K562 (cell line): ENCODE data around the gene CDKL1. TPM values are rescaled to one million over a fixed set of nuclear protein-coding genes. Genes with fewer than 3 reads are reported as not detected.

Experiments used
- AFF1 ChIP-seq, 2 experiments: fragments of 450-650 bp; IDR thresholded peaks; 2 replicates each; pipeline ENCODE4 v1.6.1; 2018; ENCODE audit warnings: mild to moderate bottlenecking in 2 of 2, low read depth in 1 of 2; ENCODE audit not compliant: partially characterized antibody in 2 of 2
- ATF1 ChIP-seq, 2 experiments: fragments of 450-650 bp in 1 of 2; IDR thresholded peaks; 2 replicates each; pipeline ENCODE4 v1.6.1; 2016; ENCODE audit warnings: missing compliant biosample characterization in 1 of 2, missing genetic modification characterization in 1 of 2
- CBFA2T3 ChIP-seq: fragments of 450-650 bp; IDR thresholded peaks from 2 replicates; pipeline ENCODE4 v1.6.1; 2017
- COPS2 ChIP-seq: fragments of 450-650 bp; conservative IDR thresholded peaks from 2 replicates; pipeline ENCODE4 v1.6.1; 2016; ENCODE audit warnings: mild to moderate bottlenecking, moderate library complexity
- CREM ChIP-seq: IDR thresholded peaks from 2 replicates; pipeline ENCODE4 v1.6.1; 2014; ENCODE audit warnings: antibody characterized with exemption, low read depth
- CTBP1 ChIP-seq: fragments of 450-650 bp; IDR thresholded peaks from 2 replicates; pipeline ENCODE4 v1.6.1; 2016; ENCODE audit warnings: borderline replicate concordance
- EP400 ChIP-seq: fragments of 450-650 bp; IDR thresholded peaks from 2 replicates; pipeline ENCODE4 v1.6.1; 2017; ENCODE audit warnings: antibody characterized with exemption, mild to moderate bottlenecking, moderate library complexity
- ETV1 ChIP-seq: fragments of 450-650 bp; conservative IDR thresholded peaks from 2 replicates; pipeline ENCODE4 v1.6.1; 2016; ENCODE audit warnings: missing genetic modification characterization, control low read depth, low read depth, missing compliant biosample characterization
- FOXM1 ChIP-seq, 2 experiments: fragments of 450-650 bp in 1 of 2; sonication (generic) in 1 of 2; formaldehyde crosslinking in 1 of 2; IDR thresholded peaks; 2 replicates each; pipeline versions ENCODE4 v1.6.1 to v1.9.0; 2017 to 2022; ENCODE audit warnings: low read depth in 2 of 2, mild to moderate bottlenecking in 2 of 2, missing genetic modification reagents in 1 of 2, moderate library complexity in 1 of 2
- HIVEP1 ChIP-seq: fragments of 250-450 bp; sonication (Bioruptor Pico); IDR thresholded peaks from 2 replicates; pipeline ENCODE4 v1.4.0; 2020; ENCODE audit warnings: mild to moderate bottlenecking
- IRF2 ChIP-seq: sonication (generic); formaldehyde crosslinking; IDR thresholded peaks from 2 replicates; pipeline ENCODE4 v1.8.1; 2022; ENCODE audit warnings: mild to moderate bottlenecking, missing genetic modification reagents
- KLF6 ChIP-seq: fragments of 250-450 bp; sonication (Bioruptor Pico); IDR thresholded peaks from 2 replicates; pipeline ENCODE4 v1.4.0; 2020; ENCODE audit warnings: mild to moderate bottlenecking, moderate library complexity, borderline replicate concordance
- MYBL2 ChIP-seq, 2 experiments: fragments of 450-650 bp in 1 of 2; sonication (generic) in 1 of 2; formaldehyde crosslinking in 1 of 2; IDR thresholded peaks; 2 replicates each; pipeline versions ENCODE4 v1.6.1 to v1.8.1; 2017 to 2022; ENCODE audit warnings: borderline replicate concordance in 1 of 2, inconsistent platforms in 1 of 2, low read depth in 1 of 2, mild to moderate bottlenecking in 1 of 2, missing genetic modification reagents in 1 of 2, moderate library complexity in 1 of 2
- NR2F6 ChIP-seq: fragments of 450-650 bp; formaldehyde crosslinking; IDR thresholded peaks from 2 replicates; pipeline ENCODE4 v1.4.0; 2020; ENCODE audit warnings: mild to moderate bottlenecking
- NR3C1 ChIP-seq: sonication (generic); formaldehyde crosslinking; IDR thresholded peaks from 2 replicates; pipeline ENCODE4 v1.8.1; 2022; ENCODE audit warnings: missing genetic modification reagents
- POLR2A ChIP-seq: fragments of 450-650 bp; conservative IDR thresholded peaks from 2 replicates; pipeline ENCODE4 v1.6.1; 2016
- POLR2H ChIP-seq: IDR thresholded peaks from 2 replicates; pipeline ENCODE4 v1.6.1; 2016; ENCODE audit warnings: missing genetic modification characterization, low read depth, mild to moderate bottlenecking, control low read depth, missing compliant biosample characterization, moderate library complexity
- RBM25 ChIP-seq: fragments of 200-400 bp; formaldehyde crosslinking; IDR thresholded peaks from 2 replicates; pipeline ENCODE4 v1.6.1; 2018; ENCODE audit warnings: low read length, low read depth, moderate library complexity; ENCODE audit not compliant: severe bottlenecking
- SIN3B ChIP-seq: fragments of 450-650 bp; IDR thresholded peaks from 2 replicates; pipeline ENCODE4 v1.6.1; 2017; ENCODE audit warnings: low read depth, mild to moderate bottlenecking, moderate library complexity
- SOX6 ChIP-seq: fragments of 450-650 bp; IDR thresholded peaks from 2 replicates; pipeline ENCODE4 v1.6.1; 2014; ENCODE audit warnings: mild to moderate bottlenecking
- STAT5A ChIP-seq: IDR thresholded peaks from 2 replicates; pipeline ENCODE4 v1.6.1; 2012; ENCODE audit warnings: low read length, inconsistent platforms, borderline replicate concordance
- ZBTB2 ChIP-seq: fragments of 450-650 bp; IDR thresholded peaks from 2 replicates; pipeline ENCODE4 v1.6.1; 2016; ENCODE audit warnings: antibody characterized with exemption
- ZFPM2 ChIP-seq: fragments of 250-450 bp; sonication (Bioruptor Pico); IDR thresholded peaks from 2 replicates; pipeline ENCODE4 v1.5.1; 2022; ENCODE audit warnings: mild to moderate bottlenecking
- ZNF384 ChIP-seq: IDR thresholded peaks from 2 replicates; pipeline ENCODE4 v1.6.1; 2012; ENCODE audit warnings: low read depth, low read length, improper control_type of control experiment
- ZNF41 ChIP-seq: fragments of 250-450 bp; sonication (Bioruptor Pico); conservative IDR thresholded peaks from 2 replicates; pipeline ENCODE4 v1.4.0; 2020; ENCODE audit warnings: mild to moderate bottlenecking
- ZNF507 ChIP-seq: conservative IDR thresholded peaks from 2 replicates; pipeline ENCODE4 v1.6.1; 2017; ENCODE audit warnings: missing genetic modification characterization, missing compliant biosample characterization
- polyA plus RNA-seq, 8 experiments: library from polyadenylated mRNA; depleted of rRNA in 4 of 8; stranded (reverse) in 5 of 8; unstranded in 3 of 8; fragments of >200 nt; fragmentation: Nextera tagmentation in 2 of 8; fragmentation: Illumina TruSeq in 1 of 8; extraction: Ambion mirVana in 2 of 8; extraction: Trizol in 1 of 8; gene quantifications; 2 replicates each; pipeline versions ENCODE4 v1.2.1 to v1.2.3, GENCODE V29; 2011 to 2014; ENCODE audit warnings: inconsistent platforms in 1 of 8, missing spikeins in 1 of 8
- total RNA-seq, 7 experiments: library from RNA; depleted of rRNA in 6 of 7; stranded (reverse); fragments of >200 nt in 6 of 7; fragmentation: Illumina TruSeq in 2 of 7; extraction: Trizol in 2 of 7; gene quantifications; 2 replicates each; pipeline versions ENCODE4 v1.2.1 to v1.2.3, GENCODE V29; 2011 to 2021; ENCODE audit warnings: low replicate concordance in 1 of 7

Gene CDKL1
- total and polyA plus RNA-seq, 9 of the 15 experiments (the other 6 are each of a cell fraction or from before 2014, with no cell fraction given), result 2.3 to 35.0 (median 7.5) TPM

GRCh38 chr14:50321009-50321660 is 75.5 kb downstream of the CDKL1 start (continued):
- TF ChIP-seq AFF1 (IDR thresholded peaks at IDR 0.05; ENCODE audit: low read depth in 1 of 2, partially characterized antibody in 2 of 2), result peak; percentile 58 to 64
- TF ChIP-seq SOX6, result peak; percentile 82
- TF ChIP-seq CBFA2T3, result peak; percentile 51
- TF ChIP-seq SIN3B, result no peak
- no peak for TF ChIP-seq RBM25
- TF ChIP-seq ATF1 (CRISPR knock-in tag; IDR thresholded peaks at IDR 0.05), result no peak
- peak; percentile 58; the same call in 1 of the 2 replicates for TF ChIP-seq ATF1 (tag; IDR thresholded peaks at IDR 0.05)
- peak; percentile 86 for TF ChIP-seq ETV1 (tag)
- TF ChIP-seq CREM, result peak; percentile 40; the same call in 1 of the 2 replicates
- no peak for TF ChIP-seq ZNF507 (tag)
- no peak for TF ChIP-seq POLR2H (tag)
- TF ChIP-seq ZNF384, result peak; percentile 73; the same call in 1 of the 2 replicates
- TF ChIP-seq COPS2, result no peak
- TF ChIP-seq STAT5A, result no peak
- no peak for TF ChIP-seq POLR2A
- TF ChIP-seq ZBTB2, result no peak
- no peak for TF ChIP-seq IRF2
- TF ChIP-seq EP400, result peak; percentile 34; the same call in 1 of the 2 replicates
- no peak for TF ChIP-seq CTBP1
- TF ChIP-seq KLF6 (CRISPR knock-in tag), result no peak
- TF ChIP-seq MYBL2 (IDR thresholded peaks at IDR 0.05; ENCODE audit: low read depth), result peak; percentile 47; the same call in 1 of the 2 replicates
- no peak for TF ChIP-seq MYBL2 (CRISPR knock-in tag; IDR thresholded peaks at IDR 0.05; ENCODE audit: borderline replicate concordance)
- peak; percentile 61; the same call in 1 of the 2 replicates for TF ChIP-seq FOXM1 (IDR thresholded peaks at IDR 0.05; ENCODE audit: low read depth)
- TF ChIP-seq FOXM1 (CRISPR knock-in tag; IDR thresholded peaks at IDR 0.05; ENCODE audit: low read depth), result no peak
- no peak for TF ChIP-seq ZFPM2 (CRISPR knock-in tag)
- no peak for TF ChIP-seq HIVEP1 (CRISPR knock-in tag)
- no peak for TF ChIP-seq NR3C1
- TF ChIP-seq ZNF41 (CRISPR knock-in tag), result no peak
- TF ChIP-seq NR2F6 (CRISPR knock-in tag), result no peak
